NCI-H460 (cell line): ENCODE results near the gene PLEKHA7. TPM values are rescaled to one million over a fixed set of nuclear protein-coding genes. Genes with fewer than 3 reads are reported as not detected.
"Not testable (repeated sequence)": the region's sequence is repeated elsewhere in the genome, so short reads cannot be mapped to it uniquely, and the experiment has no call there.

ENCODE experiments used
- DNase-seq: peaks from one replicate; pipeline ENCODE4 v3.0.0-alpha.2; 2016; ENCODE audit warnings: low read depth; ENCODE audit errors: extremely low read depth
- total RNA-seq: library from RNA; depleted of rRNA; stranded (reverse); fragments of >200 nt; shearing (Covaris generic); gene quantifications from 2 replicates; pipeline ENCODE4 v1.2.3, GENCODE V29; 2014

The PLEKHA7 gene
- total RNA-seq, 1 experiment from 2014 or later = 0.25 TPM

DNA sequence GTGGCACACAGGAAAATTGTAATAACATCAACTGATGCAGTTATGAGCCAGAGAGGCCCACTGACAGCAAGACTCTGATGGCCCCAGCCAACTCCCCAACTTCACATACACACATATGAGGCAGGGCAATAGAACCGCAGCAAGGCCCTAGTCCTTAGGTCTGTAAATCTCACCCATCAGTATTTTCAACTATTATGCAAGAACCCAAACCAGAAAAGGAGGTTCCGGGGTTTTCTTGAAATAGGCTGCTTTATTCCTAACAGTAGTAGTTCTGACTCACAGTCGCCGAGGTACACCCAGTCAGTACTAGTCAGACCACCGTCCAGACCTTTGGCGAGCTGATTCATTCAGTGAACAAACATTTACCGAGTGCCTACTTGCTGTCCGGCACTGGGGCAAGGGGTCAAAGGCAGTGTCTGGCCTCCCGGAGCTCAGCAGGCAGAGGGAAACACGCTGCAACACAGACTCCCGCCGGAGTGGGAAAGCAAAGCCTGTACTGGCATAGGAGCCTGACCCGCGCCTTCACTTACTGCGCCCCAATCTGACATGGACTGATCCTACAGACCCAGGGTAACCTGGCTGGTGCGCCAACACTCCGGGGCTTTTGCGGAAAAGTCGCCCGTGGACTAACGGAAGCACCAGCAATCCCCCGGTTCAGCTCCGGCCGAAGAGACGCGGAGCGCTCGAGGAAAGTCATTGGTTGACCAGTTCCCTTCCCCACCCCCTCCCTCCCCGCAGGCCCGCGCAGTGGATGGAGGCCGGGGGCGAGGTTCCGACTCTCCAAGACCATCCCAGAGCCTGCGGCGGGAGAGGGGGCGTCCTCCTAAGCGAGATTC, 1.3 kb downstream of the PLEKHA7 start:
- no peak for DNase-seq

DNA sequence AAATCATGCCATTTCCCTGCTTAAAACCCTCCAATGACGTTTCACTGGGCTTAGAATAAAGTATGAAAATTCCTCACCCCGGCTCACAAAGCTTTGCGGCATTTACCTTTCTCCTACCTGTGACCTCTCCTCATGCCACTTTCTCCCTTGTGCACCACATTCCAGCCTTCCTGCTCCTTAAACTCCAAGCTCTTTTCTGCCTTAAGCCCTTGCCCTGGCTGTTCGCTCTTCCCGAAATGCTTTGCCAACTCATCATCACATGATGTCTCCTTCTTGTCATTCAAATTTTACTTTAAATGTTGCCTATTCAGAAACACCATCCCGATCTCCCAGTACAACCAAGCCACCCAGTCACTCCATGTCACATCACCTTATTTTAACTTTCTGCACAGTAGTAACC, 2.0 kb downstream of the PLEKHA7 start:
- DNase-seq = no peak

DNA sequence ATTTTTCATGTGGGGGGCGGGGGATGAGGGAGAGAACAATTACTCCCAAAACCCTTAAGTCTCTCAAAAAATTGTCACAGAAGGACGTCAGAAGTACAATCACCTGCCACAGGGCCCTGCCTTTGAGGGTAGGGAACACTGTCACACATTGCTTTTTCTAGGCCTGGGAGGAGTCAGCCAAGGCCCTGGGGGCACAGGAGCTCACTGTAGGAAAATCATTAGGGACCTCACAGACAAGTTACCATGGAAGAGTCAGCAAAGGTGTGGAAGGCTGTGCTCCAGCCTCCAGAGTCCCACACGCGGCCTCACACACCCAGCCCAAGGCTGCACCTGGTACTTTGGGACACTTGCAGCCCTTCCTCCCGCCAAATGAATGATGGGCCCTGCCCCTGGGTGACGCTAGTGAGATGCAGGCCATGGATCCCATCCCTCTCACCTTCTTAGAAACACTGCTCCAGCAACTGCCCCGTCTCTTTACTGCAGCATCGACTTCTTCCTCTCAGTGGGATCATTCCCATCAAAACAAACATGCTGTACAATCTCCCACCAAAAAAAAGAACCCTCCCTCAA, 3.3 kb downstream of the PLEKHA7 start:
- DNase-seq = no peak

DNA sequence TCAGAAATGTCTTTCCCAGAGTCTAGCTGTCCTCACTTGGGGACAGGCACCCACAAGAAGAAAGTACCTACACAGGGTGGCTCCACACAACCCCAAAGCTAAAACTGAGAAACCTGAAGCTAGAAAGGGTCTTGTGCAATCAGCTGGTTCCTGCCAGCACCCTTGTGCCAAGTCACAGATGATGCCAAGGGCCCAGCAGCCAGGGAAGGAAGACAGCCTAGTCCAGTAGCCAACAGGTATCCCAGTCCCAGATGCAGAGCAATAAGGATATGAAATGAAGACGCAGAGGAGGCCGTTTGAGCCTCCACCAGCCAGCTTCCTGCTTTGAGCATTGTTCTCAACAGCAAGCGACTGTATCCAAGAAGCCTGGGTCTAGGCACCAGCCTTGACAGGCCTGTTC, 6.1 kb downstream of the PLEKHA7 start:
- no peak for DNase-seq

DNA sequence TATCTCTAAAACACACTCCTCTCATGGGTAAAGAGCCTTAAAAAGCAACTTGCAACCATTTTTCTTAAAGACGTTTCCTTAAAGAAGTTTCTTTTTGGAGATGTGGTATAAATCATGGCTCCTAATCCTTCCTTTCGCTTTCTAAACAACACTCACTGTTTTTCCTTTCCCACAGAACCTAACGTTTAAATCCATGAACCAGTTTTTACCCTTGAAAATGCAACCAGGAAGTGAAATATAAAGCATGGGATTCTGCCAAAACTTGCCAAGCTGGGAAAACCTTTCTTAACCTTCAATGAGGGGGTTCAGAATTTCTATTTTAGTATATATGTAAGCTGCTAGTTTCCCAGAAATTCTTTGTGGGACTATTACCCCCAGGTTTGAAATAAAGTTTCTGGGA, 8.6 kb downstream of the PLEKHA7 start:
- no peak for DNase-seq

DNA sequence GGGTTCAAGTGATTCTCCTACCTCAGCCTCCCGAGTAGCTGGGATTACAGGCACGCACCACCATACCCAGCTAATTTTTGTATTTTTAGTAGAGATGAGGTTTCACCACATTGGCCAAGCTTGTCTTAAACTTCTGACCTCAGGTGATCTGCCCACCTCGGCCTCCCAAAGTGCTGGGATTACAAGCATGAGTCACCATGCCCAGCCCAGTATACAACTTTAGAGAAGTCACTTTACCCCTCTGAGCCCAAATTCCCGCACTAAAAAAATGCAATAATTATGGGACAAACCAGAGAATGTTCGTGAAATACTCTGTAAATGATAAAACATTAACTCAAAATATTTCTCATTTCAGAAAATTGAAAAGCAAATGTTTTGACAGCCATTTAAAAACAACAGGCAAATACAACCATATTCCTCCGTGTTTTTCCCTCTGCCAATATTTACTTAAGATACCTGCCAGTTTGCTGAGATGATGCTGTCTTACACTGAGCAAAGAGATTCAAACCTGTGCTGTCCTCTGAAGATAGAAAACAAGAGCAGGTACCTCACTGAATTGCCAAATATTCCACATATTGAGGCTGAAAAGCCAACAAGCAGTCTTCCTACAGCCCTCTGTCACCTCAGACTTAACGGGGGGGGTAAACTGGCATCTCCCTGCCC, 9.6 kb downstream of the PLEKHA7 start:
- DNase-seq = no peak

DNA sequence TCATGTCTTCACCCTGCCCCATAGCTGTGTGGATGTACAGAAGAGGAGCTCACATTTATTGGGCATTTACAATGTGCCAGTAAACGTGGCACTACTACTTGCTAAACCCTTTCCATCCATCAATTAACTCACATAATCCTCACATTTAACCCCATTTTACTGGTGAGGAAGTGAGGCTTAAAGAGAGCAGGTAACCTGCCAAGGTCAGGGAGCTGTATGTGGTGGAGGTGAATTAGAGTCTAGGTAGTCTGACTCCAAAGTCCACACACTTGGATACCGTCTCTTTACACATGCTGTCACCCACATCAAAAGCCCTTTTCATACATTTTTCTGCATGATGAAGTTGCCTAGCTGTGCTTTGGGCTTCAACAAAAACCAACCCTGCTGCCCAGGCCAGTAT, 10.8 kb downstream of the PLEKHA7 start:
- no peak for DNase-seq

DNA sequence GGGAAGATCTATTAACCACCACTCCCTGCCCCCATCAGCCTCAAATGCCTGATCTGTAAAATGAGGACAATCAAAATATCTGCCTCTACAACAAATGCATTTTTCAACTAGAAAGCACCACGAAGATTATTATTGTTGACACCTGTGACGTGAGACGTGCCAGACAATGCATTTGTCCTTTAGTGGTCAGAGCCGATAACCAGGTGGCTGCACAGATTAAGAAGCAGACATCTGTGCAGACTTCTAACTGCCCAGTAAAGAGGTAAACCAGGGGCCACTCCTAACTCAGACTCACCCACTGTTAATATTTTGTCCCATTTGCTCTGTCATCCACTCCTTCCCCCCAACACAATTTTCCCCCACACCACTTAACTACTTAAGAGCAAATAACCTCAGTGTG, 11.7 kb downstream of the PLEKHA7 start:
- DNase-seq = no peak

DNA sequence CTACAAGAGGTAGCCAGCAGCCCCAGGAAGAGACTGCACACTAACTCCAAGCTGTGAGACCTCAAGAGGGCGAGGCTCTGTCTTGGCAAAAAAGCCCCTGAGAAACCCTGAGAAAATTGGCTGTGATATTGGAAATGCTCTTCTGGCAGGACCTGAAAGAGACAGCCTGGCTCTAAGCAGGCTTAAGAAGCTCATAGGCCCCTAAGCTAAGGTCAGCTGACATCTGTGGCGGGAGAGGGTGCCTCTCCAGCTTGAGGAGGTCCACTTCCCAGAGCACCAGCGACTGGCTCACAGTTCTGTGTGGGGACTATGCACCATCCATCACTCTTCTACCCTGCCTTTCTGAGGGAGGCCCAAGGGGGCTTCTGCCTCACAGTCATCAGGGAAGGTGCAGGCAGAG, 12.4 kb downstream of the PLEKHA7 start:
- DNase-seq = no peak

DNA sequence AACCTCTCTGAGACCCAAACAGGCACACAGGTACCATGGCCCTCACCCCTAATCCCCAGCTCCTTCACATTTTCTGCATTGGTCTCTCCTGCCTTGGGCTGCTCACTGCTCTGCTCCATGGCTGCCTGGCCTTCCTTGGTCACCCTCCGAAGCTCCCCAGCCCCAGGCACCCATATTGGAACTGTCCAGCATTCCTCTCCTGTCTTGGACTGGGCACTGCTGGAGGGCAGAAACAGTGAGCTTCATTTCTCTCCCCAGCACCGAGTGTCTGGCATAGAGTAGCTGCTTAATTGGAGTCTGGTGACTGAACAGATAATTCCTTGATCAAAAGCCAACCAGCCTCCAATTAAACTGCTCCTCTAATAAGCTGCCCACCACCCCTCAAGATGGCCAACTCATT, 13.2 kb downstream of the PLEKHA7 start:
- DNase-seq = no peak

DNA sequence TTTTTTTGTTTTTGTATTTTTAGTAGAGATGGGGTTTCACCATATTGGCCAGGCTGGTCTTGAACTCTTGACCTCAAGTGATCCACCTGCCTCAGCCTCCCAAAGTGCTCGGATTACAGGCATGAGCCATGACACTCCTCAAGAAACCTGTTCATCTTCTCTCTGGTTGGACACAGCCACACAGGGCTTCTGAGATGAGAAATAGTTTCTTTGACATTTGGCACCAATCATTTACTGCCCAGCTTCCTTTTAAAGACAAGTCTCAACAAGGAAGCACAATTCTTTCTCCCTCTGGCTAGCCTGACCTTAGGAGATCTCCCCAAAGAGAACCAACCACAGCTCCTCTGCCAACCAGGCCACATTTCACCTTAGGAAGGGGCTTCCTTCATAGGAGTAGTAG, 14.0 kb downstream of the PLEKHA7 start:
- not testable (repeated sequence) for DNase-seq

DNA sequence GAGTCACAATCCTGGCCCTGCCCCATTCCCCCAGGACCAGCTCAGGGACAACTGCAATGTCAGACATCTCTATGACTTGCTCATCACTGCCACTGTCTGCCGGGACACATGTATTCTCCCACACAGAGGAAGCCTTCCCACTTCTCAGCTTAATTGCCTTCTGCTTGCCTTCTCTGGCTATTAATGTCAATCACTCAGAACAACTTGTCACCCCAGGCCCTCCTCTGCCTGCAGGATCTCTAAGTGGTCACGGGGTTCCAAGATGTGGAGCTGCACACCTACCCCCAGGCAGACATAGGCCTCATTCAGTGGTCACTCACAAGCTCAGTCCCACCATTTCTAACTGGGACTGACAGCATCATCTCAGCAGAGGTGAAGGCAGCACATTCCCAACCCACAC, 15.1 kb downstream of the PLEKHA7 start:
- DNase-seq = no peak

DNA sequence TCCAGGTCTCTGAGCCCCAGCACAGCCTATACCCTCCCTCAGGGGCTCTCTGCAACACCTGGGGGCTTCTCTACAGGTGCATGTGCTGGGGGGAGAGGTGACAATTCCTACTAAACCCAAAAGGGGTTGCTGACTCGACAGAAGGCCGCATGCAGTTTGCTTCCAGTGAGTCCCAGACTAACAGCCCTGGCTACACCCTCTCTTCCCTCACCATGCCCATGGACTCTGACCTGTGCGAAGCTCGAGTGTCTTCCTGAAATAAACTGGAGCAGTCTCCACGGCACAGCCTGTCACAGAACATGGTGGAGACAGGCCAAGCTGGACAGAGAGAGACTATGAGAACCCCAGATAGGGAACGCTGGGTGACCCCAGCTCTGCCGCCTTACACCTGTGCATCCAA, 16.6 kb downstream of the PLEKHA7 start:
- DNase-seq = no peak

DNA sequence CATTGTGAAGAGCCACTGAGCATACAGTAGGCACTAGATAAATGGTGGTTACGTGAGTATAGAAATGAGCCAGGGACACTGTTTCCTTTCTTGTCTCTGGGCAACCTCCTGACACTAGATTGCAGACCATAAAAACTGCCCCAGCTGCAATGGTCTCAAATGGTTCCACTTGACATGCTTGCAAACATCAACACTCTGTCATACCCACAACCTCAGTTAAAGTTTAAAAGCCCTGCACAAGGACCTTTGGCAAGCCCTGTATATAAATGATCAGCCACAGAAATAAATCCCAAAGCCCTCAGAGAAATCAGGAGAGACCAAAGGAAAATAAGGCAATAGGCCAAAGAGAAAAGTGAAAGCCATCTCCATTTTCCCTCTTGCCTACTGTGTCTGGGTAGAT, 20.7 kb downstream of the PLEKHA7 start:
- no peak for DNase-seq

DNA sequence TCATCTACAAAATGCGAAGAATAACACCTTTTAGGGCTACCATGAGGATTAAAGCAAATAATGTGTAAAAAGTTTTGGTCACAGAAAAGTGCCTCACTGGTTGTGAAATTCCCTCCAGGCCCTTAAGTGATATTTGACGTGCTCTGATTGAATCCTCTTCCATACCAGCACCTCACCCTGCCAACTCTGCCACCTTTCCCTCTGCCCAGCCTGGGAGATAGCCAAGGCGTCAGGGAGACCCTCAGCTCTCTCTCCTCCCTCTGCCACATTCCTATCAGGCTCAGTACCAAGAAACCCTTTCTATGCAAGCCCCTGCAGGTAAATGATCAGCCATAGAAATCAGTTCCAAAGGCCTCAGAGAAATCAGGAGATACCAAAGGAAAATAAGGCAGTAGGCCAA, 21.4 kb downstream of the PLEKHA7 start:
- DNase-seq = no peak

DNA sequence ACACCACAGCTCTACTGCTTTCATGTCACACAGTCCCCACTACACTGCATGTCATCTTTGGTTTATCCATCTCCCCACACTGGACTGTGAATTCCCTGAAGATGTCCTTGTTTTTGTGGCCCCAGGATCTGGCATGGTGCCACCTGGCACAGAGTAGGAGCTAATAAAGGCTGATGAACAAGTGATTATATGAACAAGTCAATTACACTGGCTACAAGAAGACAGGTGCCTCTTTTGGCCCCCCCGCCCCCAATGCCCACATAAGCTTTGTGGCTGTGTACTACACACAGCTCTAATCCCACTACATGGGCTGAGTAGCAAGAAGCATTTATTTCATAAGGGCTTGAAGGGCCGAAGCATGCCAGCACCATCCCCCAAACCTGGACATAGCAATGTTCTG, 24.7 kb downstream of the PLEKHA7 start:
- DNase-seq = no peak

DNA sequence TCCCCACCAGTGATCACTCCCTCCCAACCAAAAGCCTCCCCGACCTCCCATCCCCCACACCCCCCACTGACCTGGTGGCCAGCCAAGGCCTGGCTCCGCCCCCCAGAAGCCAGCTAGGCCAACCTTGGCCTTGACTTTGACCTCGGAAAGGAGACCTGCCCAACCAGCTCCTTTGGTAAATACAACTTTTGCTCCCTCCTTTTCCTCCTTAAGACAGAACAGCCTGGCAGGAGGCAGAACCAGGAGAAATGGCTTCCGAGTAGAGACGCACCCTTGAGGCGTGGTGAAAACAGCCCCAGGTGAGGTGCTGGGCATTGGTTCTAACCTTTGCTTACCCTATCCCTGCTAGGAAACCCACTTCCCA, 27.0 kb downstream of the PLEKHA7 start:
- no peak for DNase-seq

DNA sequence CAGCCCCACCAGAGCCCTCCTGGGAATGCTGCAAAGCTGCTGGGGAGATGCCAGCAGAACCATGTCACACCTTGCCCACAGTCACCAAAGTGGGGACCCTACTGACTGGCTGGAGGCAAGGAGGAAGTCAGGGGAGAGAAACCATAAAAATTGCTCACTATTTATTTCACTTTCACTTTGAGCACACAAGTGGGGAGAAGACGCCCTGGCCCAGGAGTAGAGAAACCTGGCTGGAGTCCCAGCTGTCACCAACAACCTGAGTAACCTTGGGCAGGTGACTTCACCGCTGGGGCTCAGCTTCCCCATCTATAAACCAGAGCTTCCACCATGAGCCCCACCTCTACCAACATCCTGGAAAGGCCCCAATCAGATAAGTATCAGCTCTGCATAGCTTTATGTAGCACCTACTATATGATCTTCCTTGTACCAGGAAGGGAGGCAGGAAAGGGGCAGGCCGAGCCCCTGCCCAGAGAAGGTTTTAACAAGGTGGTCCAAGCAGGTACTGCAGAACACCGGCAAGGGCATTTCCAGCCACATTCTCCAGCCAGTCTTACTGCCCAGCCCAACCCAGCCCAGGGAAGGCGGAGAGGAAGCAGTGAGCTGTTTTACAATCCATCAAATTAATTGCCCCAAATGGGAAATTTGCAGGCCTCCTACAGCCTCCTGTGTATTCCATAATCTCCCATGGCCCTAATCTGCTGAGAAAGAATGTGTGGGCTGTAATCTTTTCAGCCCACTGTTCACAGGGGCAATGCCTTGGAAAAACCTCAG, 27.6 kb downstream of the PLEKHA7 start:
- DNase-seq = no peak

DNA sequence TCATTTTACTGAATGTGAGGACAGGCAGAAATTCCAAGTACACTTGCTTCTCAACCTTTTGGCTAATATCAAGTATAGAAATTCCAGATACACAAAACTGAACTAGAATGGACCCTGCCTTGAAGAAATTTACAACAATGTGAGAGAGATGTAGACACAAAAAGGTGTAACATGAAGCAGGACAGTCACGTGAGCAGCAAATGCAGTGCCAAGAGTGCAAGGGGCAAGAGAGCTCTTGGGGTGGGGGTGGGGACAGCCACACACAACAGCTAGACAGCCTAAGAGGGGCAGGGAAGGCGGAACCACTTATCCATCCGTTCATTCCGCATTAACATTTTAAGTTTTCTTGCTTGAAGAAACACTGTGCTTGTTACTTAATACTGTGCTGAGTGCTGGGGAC, 28.9 kb downstream of the PLEKHA7 start:
- DNase-seq = no peak

DNA sequence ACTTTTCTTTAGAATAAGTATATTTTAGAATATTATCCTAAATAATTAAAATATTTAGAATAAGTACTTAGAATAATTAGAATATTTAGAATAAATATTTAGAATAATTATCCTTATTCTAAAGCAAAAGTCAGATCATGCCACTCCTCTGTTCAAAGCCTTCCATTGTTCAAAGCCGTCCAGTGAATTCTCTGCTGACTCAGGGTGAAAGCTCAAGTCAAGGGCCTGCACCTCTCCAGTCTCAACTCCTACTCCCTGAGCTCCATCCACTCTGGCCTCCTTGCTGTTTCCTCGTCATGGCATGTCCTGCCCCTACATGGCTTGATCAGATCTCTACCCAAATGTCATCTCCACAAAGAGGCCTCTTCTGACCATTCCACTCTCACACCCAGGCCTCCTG, 30.0 kb downstream of the PLEKHA7 start:
- DNase-seq = no peak

DNA sequence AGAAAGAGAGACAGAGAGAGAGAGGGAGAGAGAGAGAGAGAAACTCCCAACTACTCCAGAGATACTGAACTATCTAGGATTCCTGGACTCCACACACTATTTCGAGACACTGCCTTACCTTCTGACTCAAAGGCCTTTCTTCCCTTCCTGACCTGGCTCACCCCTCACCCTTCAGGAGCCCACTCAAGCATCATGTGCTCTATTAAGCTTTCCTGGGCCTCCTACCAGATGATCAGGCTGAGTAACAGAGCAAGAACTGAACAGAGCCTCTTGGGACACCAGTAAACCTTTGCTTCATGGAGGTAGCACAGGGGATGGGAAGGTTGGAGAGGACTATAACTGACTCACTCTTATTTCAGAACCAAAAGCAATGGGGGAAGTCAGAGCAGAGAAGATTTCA, 31.4 kb downstream of the PLEKHA7 start:
- DNase-seq = no peak
